Vagina (tissue), 2 donors: ENCODE measurements around the gene PTPN5. TPM values are rescaled to one million over a fixed set of nuclear protein-coding genes. Genes with fewer than 3 reads are reported as not detected.

Experiments
- DNase-seq, 2 donors: peaks; one replicate each; pipeline ENCODE4 v3.0.0-alpha.2; 2017; ENCODE audit errors: extremely low spot score in 2 of 2
- H3K27ac ChIP-seq: fragments of 200-600 bp; sonication (generic); one replicate; pipeline ENCODE4 v1.5.1; 2019
- H3K27me3 ChIP-seq: fragments of 200-600 bp; sonication (generic); one replicate; pipeline ENCODE4 v1.5.1; 2019
- H3K36me3 ChIP-seq, 2 donors: fragments of 200-600 bp; sonication (generic); one replicate each; pipeline ENCODE4 v1.5.1; 2017 to 2019
- H3K4me1 ChIP-seq: fragments of 200-600 bp; sonication (generic); one replicate; pipeline ENCODE4 v1.5.1; 2019
- H3K4me3 ChIP-seq, 2 donors: fragments of 200-600 bp; sonication (generic); 1 replicate in 1 of 2; 2 replicates in 1 of 2; pipeline ENCODE4 v1.5.1; 2016 to 2019
- H3K9me3 ChIP-seq: fragments of 200-600 bp; sonication (generic); one replicate; pipeline ENCODE4 v1.5.1; 2019
- POLR2A ChIP-seq, 2 donors: fragments of 450-650 bp; IDR thresholded peaks; one replicate each; pipeline ENCODE4 v1.6.1; 2017; ENCODE audit warnings: antibody characterized with exemption in 2 of 2, mild to moderate bottlenecking in 2 of 2, moderate library complexity in 2 of 2
- POLR2AphosphoS5 ChIP-seq, 2 donors: sonication (generic); formaldehyde crosslinking; IDR thresholded peaks; one replicate each; pipeline ENCODE4 v1.9.0; 2017; ENCODE audit warnings: antibody characterized with exemption in 2 of 2, mild to moderate bottlenecking in 2 of 2, low read depth in 1 of 2; ENCODE audit not compliant: insufficient read depth in 1 of 2
- intact Hi-C: fragments of 100-400 bp; cut with DNase I; formaldehyde crosslinking; loops from one replicate; pipeline ENCODE4 v1.15.1; 2023
- total RNA-seq: library from RNA; depleted of rRNA; stranded (reverse); fragments of >200 nt; gene quantifications from one replicate; pipeline ENCODE4 v1.2.3, GENCODE V29; 2016
- TF ChIP-seq, protein P1 (sequence below), 3 experiments: fragments of 450-650 bp in 2 of 3; fragments of 200-600 bp in 1 of 3; sonication (generic) in 1 of 3; IDR thresholded peaks; one replicate each; pipeline ENCODE4 v1.5.1; 2017 to 2019; ENCODE audit warnings: antibody characterized with exemption in 3 of 3, mild to moderate bottlenecking in 2 of 3, moderate library complexity in 2 of 3

The PTPN5 gene
- total RNA-seq, 1 donor from 2014 or later, result 0.49 TPM

DNA sequence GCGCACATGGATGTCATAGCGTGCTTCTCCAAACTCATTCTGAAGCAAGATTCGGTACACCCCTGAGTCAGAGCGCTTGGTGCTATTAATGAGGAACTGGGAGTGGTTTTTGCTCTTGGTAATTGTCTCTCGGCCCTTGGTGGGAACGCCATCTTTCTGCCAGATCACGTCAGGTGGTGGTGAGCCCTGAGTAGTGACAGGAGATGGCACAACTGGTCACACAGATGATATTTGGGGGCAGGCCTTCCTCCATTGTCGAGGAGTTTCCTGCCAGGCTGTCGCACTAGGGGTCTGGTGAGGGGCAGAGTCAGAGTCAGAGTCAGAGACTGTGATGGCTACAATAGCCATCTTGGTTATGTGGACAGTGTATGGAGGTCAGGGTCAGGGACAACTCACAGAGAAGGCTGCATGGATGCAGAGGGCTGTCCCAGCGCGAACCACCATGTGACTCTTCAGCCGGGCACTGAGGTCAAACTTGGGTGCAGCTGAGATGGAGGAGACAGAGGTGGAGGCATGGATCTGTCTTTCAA, 83.7 kb downstream of the PTPN5 start:
- H3K36me3 ChIP-seq, result no peaks in the 10 kb centered on the region
- intact Hi-C loops, result no loop called here
- peaks cover 28% of the 10 kb centered on the region for H3K4me1 ChIP-seq
- no peak overlapping the region for H3K4me3 ChIP-seq
- no peaks in the 10 kb centered on the region for H3K27me3 ChIP-seq
- DNase-seq, result no peak
- TF ChIP-seq, protein P1, sequence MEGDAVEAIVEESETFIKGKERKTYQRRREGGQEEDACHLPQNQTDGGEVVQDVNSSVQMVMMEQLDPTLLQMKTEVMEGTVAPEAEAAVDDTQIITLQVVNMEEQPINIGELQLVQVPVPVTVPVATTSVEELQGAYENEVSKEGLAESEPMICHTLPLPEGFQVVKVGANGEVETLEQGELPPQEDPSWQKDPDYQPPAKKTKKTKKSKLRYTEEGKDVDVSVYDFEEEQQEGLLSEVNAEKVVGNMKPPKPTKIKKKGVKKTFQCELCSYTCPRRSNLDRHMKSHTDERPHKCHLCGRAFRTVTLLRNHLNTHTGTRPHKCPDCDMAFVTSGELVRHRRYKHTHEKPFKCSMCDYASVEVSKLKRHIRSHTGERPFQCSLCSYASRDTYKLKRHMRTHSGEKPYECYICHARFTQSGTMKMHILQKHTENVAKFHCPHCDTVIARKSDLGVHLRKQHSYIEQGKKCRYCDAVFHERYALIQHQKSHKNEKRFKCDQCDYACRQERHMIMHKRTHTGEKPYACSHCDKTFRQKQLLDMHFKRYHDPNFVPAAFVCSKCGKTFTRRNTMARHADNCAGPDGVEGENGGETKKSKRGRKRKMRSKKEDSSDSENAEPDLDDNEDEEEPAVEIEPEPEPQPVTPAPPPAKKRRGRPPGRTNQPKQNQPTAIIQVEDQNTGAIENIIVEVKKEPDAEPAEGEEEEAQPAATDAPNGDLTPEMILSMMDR (IDR thresholded peaks at IDR 0.05), result no peak
- TF ChIP-seq POLR2AphosphoS5 (IDR thresholded peaks at IDR 0.05; ENCODE audit: insufficient read depth in 1 of 2, low read depth in 1 of 2) (no peak), POLR2A (IDR thresholded peaks at IDR 0.05) (no peak)
- no peak overlapping the region for H3K27ac ChIP-seq
- no peaks in the 10 kb centered on the region for H3K9me3 ChIP-seq

DNA sequence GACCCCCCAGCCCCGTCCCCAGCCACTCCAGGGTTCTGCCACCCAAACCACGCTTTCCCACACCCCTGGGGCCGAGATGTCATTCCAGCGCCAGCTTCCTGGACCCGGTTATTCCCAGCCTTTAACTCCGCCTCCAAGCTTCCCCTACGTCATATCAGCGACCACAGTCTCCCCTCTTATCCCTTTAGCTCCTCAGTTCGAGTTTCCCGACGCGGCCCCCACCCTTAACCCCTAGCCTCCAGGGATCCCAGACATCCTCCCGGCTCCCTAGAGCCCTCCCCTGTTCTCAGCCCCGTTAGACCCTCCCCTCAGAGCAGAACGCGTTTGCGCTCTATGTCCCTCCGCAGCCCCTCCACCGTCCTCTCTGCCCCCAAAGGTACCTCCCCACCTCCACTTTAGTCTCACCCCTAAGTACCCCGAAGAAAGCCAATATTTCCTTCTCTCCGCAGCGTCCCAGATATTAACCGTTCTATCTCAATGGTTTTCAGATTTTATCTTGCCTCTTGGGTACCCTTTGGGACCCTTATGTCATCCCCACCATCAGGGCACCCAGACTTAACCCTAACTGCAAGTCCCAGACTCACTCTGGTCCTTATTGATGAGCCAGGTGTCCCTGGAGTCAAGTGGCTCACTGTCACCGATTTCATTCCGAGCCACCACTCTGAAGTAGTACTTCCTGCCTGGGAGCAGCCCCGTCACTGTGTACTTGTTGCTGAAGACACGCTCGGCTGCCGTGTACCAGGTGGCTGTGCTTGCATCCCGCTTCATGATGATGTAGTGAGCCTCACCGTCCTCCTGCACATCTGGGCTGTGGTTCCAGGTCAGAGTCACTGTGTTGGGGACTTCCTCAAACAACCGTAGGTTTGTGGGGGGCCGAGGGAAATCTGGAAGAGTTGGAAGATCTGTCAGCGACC, 85.0 kb downstream of the PTPN5 start:
- intact Hi-C loops, result no loop called here
- DNase-seq, result no peak

DNA sequence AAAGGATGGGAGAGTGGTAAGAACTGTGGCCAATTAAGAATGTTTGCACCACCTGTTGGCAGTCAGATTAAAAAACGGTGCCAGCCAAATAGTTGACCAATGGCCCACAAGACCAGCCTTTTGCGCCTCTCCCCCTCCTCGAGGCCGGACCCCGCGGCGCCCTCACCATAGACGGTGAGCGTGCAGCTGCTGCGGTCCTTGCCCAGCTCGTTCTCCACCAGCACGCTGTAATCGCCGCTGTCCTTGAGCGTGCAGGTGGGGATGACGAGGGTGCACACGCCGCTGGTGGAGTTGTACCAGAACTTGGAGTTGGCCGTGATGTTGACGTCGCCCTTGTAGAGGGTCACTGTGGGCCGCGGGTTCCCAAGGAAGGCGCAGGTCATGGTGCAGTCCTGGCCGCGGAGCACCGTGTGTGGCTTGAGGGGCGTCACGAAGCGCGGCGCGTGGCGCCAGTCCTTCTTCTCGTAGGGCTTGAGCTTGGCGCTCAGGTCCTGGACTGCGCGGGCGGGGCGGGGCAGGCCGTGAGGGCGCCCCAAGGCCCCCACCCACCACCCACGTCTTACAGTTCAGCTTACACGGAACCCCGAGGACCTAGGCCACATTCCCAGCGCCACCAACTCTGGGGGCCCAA, 85.8 kb downstream of the PTPN5 start:
- TF ChIP-seq, protein P1 (IDR thresholded peaks at IDR 0.05), result no peak
- peak in 1 of 2 donors; percentile 13 for TF ChIP-seq POLR2AphosphoS5 (IDR thresholded peaks at IDR 0.05; ENCODE audit: insufficient read depth in 1 of 2, low read depth in 1 of 2)
- peaks cover 0 to 4% of the 10 kb centered on the region in 2 donors for H3K36me3 ChIP-seq
- no peaks in the 10 kb centered on the region for H3K27me3 ChIP-seq
- no peak for DNase-seq
- intact Hi-C loops, result no loop called here
- H3K4me1 ChIP-seq, result peaks cover 32% of the 10 kb centered on the region
- no peaks in the 10 kb centered on the region for H3K9me3 ChIP-seq
- H3K27ac ChIP-seq, result peak overlapping the region; percentile 74
- H3K4me3 ChIP-seq, result peak overlapping the region; percentile 53 to 65

More for the DNA sequence above, 85.0 kb downstream of the PTPN5 start:
- peaks cover 28% of the 10 kb centered on the region for H3K4me1 ChIP-seq
- peak overlapping the region; percentile 53 to 65 for H3K4me3 ChIP-seq
- H3K9me3 ChIP-seq, result no peaks in the 10 kb centered on the region
- H3K36me3 ChIP-seq, result peaks cover 0 to 1% of the 10 kb centered on the region in 2 donors
- TF ChIP-seq POLR2A (IDR thresholded peaks at IDR 0.05), result no peak
- TF ChIP-seq, protein P1 (IDR thresholded peaks at IDR 0.05), result no peak
- peak in 1 of 2 donors; percentile 20 for TF ChIP-seq POLR2AphosphoS5 (IDR thresholded peaks at IDR 0.05; ENCODE audit: insufficient read depth in 1 of 2, low read depth in 1 of 2)
- H3K27me3 ChIP-seq, result no peaks in the 10 kb centered on the region
- peak overlapping the region; percentile 74 for H3K27ac ChIP-seq

DNA sequence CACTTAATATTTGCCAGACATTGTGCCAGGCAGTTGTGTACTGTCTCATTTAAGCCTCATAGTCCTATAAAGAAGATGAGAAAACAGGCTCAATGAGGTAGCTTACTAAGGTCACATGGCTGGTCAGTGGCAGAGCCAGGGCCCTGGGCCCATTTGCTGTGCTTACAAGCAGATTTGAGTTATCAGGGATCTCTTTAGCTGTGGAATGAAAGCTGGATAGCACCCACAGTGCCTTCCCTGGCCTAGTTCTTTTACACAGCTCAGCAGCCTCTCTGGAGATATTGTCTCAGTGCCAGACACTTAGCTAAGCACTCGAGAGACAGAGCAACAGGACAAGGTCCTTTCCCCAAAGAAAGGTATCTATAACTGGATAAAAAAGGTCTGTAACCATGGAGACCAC, 86.9 kb downstream of the PTPN5 start:
- peaks cover 43% of the 10 kb centered on the region for H3K4me1 ChIP-seq
- H3K36me3 ChIP-seq, result peaks cover 0 to 4% of the 10 kb centered on the region in 2 donors
- no peak overlapping the region for H3K4me3 ChIP-seq
- TF ChIP-seq, protein P1 (IDR thresholded peaks at IDR 0.05), result no peak
- no peak for TF ChIP-seq POLR2A (IDR thresholded peaks at IDR 0.05)
- TF ChIP-seq POLR2AphosphoS5 (IDR thresholded peaks at IDR 0.05; ENCODE audit: insufficient read depth in 1 of 2, low read depth in 1 of 2), result no peak
- no peak for DNase-seq
- intact Hi-C loops, result no loop called here
- no peaks in the 10 kb centered on the region for H3K27me3 ChIP-seq
- H3K9me3 ChIP-seq, result no peaks in the 10 kb centered on the region
- H3K27ac ChIP-seq, result no peak overlapping the region
